ENCODE results near the gene RGMA.

DNA sequence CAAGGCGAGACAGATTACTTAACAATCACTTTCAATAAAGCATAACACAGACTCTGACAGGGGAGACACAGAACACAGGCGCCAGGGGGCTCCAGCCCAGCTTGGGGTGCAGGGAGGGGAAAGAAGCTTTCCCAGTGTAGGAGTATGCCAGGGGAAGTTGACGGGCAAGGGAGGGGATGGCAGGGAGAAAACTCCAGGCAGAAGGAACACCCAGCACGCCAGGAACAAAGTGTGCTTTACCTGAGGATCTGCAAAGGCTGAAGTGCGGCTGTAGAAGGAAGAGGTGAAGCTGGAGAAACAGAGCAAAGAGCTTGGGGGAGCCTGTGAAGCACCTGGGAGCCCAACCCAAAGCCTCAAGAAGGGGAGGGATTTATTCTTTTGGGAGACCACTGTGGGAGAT is 12.1 kb downstream of the RGMA start:
- TF ChIP-seq, protein P1, sequence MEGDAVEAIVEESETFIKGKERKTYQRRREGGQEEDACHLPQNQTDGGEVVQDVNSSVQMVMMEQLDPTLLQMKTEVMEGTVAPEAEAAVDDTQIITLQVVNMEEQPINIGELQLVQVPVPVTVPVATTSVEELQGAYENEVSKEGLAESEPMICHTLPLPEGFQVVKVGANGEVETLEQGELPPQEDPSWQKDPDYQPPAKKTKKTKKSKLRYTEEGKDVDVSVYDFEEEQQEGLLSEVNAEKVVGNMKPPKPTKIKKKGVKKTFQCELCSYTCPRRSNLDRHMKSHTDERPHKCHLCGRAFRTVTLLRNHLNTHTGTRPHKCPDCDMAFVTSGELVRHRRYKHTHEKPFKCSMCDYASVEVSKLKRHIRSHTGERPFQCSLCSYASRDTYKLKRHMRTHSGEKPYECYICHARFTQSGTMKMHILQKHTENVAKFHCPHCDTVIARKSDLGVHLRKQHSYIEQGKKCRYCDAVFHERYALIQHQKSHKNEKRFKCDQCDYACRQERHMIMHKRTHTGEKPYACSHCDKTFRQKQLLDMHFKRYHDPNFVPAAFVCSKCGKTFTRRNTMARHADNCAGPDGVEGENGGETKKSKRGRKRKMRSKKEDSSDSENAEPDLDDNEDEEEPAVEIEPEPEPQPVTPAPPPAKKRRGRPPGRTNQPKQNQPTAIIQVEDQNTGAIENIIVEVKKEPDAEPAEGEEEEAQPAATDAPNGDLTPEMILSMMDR (IDR thresholded peaks at IDR 0.05): no peak
- TF ChIP-seq POLR2A (IDR thresholded peaks at IDR 0.05): no peak

Data from adrenal gland (tissue), 5 donors.